ELF-1 (cell line): ENCODE data around the gene FRG2B.
"Not testable (repeated sequence)": the region's sequence is repeated elsewhere in the genome, so short reads cannot be mapped to it uniquely, and the experiment has no call there.

Source experiments
- DNase-seq: peaks from one replicate; pipeline ENCODE4 v3.0.0-alpha.2; 2016; ENCODE audit warnings: low read depth, low spot score

FRG2B gene

GRCh38 chr10:133626695-133627094 is at the start of gene FRG2B:
Gene FRG2B (minus strand): TSS chr10:133626795. CDS start chr10:133626742, 53 bp downstream.
- not testable (repeated sequence) for DNase-seq

GRCh38 chr10:133667446-133667845 is 40.9 kb upstream of the FRG2B start:
- not testable (repeated sequence) for DNase-seq

DNA sequence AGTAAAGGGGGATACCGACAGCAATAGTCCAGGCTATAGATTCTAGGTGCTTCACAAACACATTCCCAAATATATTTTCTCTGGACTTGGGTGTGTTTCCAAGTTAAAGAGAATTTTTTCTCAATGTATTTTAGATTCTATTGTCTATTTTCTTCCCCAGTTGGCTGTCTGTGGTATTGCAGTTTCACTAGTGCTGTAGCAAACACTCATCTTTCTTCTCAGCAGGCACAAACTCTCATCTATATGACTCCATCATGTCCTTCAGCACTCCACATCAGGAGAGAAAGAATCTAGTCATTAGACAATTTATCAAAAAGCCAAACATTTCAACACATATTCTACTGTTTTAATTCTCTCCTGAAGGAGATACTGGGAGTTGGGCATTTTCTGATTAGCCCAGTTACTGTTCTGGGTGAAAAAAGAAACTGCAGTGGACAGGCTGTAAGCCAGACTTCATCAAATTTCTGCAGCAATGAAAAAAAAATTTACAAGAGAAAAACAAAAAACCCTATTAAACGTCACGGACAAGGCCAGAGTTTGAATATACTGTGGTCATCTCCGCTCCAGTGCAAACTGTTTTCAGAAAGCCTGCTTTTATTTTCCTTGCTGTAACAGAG is 37.1 kb upstream of the FRG2B start:
- not testable (repeated sequence) for DNase-seq

DNA sequence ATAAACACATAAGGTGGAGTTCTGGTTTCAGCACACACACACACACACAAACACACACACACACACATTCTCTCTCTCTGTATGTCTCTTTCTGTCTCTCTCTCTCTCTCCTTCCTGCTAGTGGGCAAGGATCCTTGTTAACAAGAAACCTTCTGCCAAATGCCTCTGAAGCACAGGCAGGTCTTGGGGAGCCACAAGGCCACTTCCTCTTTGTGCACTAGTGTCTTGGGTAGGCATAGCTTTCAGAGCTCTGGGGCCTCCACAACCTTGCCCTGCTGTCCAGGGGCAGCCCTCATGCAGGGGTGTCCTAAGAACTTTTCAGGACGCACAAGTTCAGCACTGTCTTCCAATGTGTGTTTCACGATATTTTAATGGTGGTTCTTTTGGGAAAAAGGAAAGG is 34.5 kb upstream of the FRG2B start:
- DNase-seq, result not testable (repeated sequence)

GRCh38 chr10:133660516-133660915 is 33.9 kb upstream of the FRG2B start:
- DNase-seq, result not testable (repeated sequence)

DNA sequence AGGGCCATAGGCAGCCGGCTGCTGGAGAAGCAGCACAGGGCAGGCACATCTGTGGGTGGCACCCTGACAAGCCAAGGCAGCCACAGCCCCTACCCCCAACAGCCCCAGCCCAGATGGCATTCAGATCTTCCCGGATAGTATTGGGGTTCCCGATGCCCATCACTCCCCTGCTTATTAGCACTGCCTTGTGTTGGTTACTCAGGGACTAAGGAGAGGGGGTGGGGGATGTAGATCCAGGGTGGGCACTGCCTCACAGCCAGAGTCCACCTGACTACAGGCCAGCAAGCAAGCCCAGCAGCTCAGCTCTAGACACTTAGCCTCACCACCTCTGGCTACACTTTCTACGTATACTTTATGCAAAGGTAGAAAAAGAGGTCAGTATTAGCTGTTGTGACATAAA is 30.7 kb upstream of the FRG2B start:
- DNase-seq, result not testable (repeated sequence)

DNA sequence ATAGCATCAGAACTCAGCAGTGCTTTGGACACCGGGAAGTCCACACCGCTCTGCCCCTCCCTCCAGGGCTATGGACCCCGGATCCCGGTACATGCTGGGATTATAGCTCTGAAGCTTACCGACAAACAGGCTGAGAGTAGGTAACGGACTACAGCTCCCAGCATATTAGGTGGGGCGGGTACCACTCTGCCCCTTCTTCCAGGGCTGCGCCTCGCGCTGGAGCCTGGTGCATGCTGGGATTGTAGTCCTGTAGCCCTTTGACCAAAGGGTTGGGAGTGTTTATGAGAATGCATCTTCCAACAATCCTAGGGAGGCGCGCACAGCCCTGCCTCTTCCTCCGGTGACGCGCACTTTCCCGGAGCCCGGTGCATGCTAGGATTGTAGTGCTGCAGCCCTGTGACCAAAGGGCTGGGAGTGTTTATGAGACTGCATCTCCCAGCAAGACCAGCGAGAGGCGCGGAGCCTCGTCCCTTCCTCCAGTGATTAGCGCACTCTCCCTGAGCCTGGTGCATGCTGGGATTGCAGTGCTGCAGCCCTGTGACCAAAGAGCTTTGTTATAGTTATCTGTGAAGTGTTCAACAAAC is 22.4 kb upstream of the FRG2B start:
- DNase-seq, result not testable (repeated sequence)

- not testable (repeated sequence) for DNase-seq
Observed at GRCh38 chr10:133647075-133647748, 20.6 kb upstream of the FRG2B start.

GRCh38 chr10:133637846-133638235 is 11.2 kb upstream of the FRG2B start:
- not testable (repeated sequence) for DNase-seq

DNA sequence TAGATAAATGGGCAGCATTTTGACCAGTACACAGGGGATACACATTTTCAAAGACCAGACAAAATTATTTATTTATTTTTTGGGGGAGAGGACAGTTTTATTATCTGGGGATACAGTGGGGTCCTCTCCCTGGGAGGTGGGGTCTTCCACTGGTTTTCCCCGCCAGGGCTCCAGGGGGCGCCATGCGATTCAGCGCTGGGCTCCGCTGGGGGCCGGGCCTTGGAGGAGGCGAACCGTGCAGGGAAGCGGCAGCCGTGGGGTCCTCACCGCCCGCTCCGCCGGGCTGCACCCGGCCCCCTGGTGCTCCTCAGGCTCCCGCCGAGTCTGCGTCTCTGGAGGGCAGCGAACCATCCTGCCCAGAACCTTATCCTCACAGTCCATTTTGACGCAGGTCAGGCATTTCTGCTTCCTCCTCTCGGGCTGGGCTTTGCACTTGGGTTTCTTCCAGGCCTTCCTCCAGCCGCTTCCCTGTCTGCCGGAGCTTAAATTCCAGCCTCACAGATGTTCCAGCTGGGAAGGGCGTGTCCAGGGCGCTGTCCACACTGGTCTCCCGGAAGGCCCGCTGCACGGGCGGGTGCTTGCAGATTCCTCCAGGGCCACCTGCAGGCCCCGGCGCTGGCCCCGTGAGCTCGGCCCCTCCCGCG is 10.7 kb upstream of the FRG2B start:
- DNase-seq, result not testable (repeated sequence)

GRCh38 chr10:133630723-133631249 is 4.2 kb upstream of the FRG2B start:
- DNase-seq, result not testable (repeated sequence)

GRCh38 chr10:133622544-133622943 is 4.1 kb downstream of the FRG2B start:
- not testable (repeated sequence) for DNase-seq

DNA sequence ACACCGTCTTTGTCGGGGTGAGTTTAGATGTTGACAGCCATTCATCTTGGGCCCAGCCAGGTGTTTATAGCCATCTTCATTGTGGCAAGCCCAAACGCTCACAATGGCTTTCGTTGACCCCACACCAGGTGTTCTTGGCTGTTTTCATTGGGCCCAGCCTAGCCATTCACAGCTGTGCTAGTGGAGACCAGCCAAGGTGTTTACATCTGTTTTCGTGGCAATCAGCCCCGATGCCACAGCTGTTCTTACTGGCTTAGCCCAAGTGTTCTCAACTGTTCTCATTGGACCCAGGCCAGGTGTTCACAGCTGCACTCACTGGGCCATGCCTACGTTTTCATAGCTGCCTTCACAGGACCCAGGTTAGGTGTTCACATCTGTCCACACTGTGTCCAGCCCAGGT is 7.7 kb downstream of the FRG2B start:
- DNase-seq, result no peak

GRCh38 chr10:133617196-133617595 is 9.4 kb downstream of the FRG2B start:
- DNase-seq, result no peak

- DNase-seq, result no peak
Observed at GRCh38 chr10:133616371-133617130, 10.0 kb downstream of the FRG2B start.

GRCh38 chr10:133614830-133615580 is 11.6 kb downstream of the FRG2B start:
- no peak for DNase-seq

GRCh38 chr10:133613699-133614098 is 12.9 kb downstream of the FRG2B start:
- DNase-seq, result no peak

DNA sequence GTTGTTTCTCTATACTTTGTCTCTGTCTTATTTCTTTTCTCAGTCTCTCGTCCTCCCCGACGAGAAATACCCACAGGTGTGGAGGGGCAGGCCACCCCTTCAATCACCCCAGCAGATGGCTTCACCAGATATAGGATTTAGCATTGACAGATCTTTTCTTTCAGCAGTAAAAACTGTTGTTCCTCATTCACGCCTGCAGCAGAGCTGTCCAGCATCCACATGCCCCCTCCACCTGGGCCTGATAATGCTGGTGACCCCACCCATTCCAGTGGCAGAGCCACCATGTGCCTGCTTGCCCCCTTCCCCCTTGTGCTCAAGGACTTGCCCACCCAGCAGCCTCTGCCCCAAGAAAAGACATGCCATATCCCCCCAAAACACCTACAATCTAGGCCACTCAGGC is 15.5 kb downstream of the FRG2B start:
- no peak for DNase-seq

DNA sequence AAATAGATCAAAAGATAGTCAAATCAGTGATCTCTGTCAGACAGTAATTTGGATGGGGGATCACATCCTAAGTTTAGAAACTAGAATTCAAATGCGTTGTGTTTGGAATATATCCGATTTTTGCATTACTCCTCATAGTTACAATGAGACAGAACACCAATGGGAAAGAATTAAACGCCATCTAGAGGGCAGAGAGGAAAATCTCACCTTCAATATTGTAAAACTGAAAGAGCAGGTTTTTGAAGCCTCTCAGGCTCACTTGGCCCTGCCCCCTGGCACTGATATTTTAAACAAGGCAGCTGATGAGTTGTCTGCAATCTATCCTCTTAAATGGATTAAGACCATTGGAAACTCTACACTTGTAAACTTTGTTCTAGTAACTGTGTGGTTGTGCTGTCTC is 17.7 kb downstream of the FRG2B start:
- no peak for DNase-seq

GRCh38 chr10:133603434-133603833 is 23.2 kb downstream of the FRG2B start:
- DNase-seq, result not testable (repeated sequence)

DNA sequence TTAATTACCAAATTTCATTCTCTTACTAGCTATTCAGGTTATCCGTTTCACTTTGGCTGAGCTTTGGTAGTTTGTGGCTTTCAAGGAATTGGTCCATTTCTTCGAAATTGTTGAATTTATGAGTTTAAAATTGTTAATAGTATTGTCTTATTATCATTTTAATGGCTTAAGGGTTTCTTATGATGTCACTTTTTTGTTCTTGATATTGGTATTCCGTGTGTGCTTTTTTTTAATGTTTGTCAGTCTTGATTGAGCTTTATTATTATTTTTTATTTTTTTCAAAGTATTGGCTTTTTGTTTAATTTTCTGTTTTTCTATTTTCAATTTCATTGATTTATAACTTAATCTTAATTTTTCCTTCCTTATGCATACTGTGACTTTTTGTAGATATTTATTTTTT is 25.9 kb downstream of the FRG2B start:
- DNase-seq, result no peak
